Stimulated activated CD4-positive, alpha-beta T cell treated with anti-CD3 and anti-CD28 coated beads, Interleukin-4, amount 100 ng/mL, for 1 hour (primary cell): ENCODE results near the gene MACC1.
"Not testable (repeated sequence)": the region's sequence is repeated elsewhere in the genome, so short reads cannot be mapped to it uniquely, and the experiment has no call there.

Source experiments
- DNase-seq: peaks from one replicate; pipeline ENCODE4 v3.0.0-alpha.2; 2020

MACC1 gene

GRCh38 chr7:20203316-20203715, 13.9 kb downstream of the MACC1 start:
- DNase-seq = no peak

DNA sequence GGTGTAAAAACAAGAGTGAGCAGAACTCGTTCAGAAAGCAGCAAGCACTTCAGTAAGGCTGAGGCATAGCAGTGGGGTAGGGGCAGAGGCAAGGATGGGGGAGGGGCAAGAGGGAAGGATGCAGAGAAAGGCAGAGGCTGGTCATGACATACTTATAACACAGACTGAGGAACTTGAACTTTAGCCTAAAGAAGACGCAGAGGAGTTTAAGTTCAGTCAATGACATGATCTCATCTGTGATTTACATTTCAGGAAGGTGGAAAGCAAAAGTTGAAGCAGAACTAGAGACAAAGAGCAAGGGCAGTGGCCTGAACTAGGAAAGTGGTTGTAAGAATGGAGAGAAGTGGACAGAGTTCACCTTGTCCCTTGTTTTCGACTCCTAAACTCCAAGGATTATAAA, 15.8 kb downstream of the MACC1 start:
- no peak for DNase-seq

DNA sequence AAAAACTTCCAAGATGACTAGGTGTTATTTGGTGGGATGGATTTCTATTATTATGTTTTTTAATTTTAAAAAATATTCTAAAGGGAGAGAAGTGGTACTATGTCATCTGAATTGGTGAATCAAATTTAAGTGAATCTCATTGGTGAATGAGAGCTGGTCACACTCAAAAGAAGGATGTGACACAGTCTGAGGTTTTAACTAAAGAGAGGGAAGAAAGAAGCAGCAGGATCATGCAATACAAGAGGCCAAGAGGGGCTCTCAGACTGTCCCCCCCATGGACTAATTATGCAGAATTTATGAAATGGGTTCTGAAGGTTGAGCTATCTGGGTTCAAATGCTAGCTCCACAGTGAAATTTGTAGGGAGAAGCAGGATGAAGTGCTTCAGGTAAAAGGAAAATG, 16.2 kb downstream of the MACC1 start:
- no peak for DNase-seq

DNA sequence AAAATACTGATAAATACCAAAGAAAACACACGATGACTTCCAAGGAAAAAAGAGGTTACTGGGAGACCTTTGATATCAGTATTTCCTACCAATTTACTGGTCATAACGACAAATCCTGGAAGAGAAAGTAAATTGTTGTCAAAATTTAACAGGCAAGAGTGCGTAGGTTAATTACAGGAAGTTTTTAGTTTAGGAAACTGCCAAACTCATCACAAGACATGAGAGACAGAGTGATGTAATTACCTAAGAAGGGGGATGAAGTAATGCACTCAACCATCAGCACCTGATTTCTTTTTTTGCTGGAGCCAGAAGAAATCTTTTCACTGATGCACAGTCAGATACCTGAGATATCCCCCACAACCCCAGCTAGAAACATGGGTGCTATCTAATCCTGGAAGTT, 16.8 kb downstream of the MACC1 start:
- DNase-seq = no peak

- no peak for DNase-seq
Measured at GRCh38 chr7:20199015-20199737, 18.0 kb downstream of the MACC1 start.

DNA sequence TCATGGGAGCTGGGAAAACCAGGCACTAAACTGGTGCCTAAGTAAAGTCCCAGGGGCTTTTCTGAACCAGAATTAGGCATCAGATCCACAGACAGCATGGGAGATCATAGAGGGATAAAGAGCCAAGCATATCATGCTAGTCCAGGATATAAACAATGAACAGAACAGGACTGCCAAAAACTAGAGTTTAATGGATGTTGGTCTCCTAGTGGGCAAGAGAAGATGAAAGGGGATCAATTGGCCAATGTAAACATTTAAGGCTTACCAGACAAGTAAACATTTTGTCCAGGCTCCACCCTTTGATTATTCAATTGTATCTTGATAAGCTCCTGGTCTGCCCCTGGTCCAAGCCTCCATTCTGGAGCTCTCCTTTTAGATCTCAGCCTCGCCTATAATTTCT, 18.9 kb downstream of the MACC1 start:
- DNase-seq = no peak

DNA sequence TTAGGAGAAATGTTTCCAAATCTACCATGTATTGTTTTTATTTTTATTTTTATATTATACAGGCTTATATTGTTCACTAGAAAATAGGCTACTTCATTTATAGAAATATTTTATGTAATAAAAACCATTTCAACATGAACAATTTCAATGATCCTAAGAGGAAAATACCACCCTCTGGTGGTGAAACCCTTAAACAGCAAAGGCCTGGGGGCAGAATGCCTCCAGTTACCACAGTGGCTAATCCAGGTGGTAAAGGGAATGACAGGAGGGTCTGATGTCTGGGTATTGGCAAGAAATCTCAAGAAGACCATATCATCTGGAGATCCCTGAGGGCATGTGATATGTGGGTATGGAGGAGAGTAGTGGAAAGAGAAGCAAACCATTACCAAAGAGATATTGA, 19.3 kb downstream of the MACC1 start:
- no peak for DNase-seq

DNA sequence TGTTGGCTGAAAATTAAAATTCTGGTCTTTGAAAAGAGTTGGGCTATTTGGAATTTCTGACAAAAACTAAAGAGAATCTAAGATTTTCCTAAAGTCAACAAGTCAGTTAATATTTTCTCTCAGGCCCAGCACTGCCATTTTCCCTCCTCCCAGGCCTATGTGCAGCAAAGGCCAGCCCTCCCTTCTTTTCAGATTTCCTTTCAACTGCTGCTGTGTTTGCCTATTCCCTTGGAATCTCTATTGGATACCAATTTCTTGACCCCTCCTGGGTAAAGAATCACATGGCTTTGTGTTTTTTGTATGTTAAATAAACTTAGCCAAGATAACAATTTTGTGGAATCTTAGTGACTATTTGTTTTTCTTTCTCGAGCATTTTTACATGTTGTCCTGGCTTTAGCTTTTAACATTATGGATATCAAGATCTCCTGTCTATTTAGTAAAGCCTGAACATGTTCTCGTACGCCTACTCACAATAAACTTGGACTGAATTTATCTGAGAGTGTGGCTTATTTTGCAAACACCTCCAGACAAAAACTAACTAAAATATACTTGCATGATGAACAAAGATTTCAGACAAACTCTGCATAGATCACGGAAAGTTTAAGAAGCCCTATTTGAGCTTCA, 19.9 kb downstream of the MACC1 start:
- DNase-seq = no peak

- DNase-seq = no peak
Measured at GRCh38 chr7:20194343-20194995, 22.7 kb downstream of the MACC1 start.

DNA sequence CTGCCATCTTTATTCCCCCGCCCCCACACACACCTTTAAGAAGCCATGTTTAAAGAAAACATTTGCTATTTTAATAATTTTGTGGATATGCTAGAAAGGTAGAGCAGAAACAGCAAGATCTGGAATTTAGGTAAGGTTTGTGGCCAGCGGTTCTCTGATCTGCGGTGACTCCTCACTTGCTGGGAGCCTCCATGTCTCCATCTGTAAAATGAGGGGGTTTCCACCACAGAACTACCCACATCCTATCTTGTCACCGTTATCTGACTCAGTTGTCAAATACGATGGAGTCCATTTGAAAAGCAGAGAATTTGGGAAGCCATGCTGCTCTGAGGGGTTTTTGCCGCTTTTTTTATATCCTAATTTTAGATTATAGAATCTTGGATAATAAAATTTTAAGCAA, 23.3 kb downstream of the MACC1 start:
- DNase-seq = no peak

GRCh38 chr7:20193242-20193777, 23.9 kb downstream of the MACC1 start:
- DNase-seq = no peak

- no peak for DNase-seq
Measured at GRCh38 chr7:20191391-20191869, 25.8 kb downstream of the MACC1 start.

GRCh38 chr7:20190560-20191390, 26.4 kb downstream of the MACC1 start:
- DNase-seq = no peak

DNA sequence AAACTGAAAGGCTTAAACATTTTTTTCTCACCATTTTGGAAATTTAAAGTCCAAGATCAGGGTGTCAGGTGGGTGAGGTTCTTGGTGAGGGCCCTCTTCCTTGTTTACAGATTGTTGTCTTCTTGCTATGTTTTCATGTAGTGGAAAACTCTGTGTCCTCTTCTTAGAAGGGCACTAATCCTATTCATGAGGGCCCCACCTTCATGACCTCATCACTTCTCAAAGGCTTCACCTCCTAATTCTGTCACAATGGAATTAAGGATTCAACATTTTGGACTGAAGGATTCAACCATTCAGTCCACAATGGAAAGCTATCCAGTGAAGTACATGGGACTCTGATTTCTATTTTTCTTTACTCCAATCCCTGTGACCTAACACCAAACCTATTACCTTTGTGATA, 27.3 kb downstream of the MACC1 start:
- no peak for DNase-seq

- no peak for DNase-seq
Measured at GRCh38 chr7:20188567-20188966, 28.6 kb downstream of the MACC1 start.

DNA sequence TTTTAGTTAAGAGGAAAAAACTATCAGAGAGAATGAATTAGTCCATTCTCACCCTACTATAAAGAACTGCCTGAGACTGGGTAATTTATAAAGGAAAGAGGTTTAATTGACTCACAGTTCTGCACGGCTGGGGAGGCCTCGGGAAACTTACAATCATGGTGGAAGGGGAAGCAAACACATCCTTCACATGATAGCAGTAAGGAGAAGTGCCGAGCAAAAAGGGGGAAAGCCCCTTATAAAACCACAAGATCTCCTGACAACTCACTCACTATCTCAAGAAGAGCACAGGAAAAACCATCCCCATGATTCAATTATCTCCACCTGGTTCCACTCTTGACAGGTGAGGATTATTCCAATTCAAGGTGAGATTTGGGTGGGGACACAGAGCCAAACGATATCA, 29.3 kb downstream of the MACC1 start:
- DNase-seq = not testable (repeated sequence)

DNA sequence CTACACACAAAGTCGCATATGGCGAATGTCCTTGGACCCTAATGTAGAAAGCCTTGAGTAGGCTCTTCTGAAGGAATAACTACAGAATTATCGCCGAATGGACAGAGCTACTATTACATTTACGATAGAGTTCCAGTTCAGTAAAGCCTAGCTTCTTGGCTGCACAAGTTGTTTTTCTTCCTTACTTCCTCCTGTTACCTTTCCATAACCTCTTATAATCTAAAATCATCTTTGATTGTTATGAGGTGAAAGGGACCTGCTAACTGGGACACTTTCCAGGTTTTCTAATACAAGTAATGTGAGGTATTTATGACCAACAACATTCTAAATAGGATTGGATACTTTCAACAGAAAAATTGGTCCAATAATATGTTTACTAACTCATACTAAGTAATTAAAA, 31.2 kb downstream of the MACC1 start:
- DNase-seq = no peak

DNA sequence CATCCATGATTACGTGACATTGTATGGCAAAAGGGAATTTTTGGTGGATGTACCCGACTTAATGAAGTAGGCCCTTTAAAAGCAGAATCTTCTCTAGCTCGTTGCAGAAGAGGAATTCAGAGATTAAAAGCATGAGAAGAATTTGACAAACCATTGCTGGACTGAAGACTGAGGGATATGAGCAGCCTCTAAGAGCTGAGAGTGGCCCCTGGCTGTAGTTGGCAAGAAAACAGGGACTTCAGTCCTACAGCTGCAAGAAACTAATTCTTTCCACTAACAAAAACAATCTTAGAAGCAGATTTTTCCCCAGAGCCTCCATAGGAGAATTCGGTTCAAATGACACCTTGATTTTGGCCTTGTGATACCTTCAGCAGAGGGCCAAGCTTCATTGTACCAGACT, 34.1 kb downstream of the MACC1 start:
- DNase-seq = no peak

DNA sequence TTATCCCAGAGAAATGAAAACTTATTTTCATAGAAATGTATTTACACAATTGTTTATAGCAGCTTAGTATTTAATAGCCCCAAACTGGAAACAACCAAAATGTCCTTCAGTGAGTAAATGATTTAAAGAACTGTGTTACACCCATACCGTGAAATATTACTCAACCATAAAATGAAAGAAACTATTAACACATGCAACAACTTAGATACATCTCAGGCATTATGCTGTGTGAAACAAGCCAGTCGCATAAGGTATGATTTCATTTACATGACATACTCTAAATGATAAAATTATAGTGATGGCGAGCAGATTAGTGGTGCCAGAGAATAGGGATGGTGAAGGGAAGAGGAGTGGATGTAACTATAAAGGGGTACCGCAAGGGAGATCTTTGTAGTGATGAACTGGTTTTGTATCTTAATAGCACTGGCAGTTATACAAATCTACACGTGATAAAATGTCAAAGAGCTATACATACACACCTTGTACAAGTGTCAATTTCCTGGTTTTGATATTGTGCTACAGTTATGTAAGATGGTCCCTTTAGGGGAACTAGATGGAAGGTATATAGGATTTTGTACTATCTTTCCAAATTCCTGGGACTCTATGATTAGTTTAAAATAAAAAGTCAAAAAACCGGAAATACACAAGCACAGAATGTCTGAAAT, 40.5 kb downstream of the MACC1 start:
- DNase-seq = no peak

DNA sequence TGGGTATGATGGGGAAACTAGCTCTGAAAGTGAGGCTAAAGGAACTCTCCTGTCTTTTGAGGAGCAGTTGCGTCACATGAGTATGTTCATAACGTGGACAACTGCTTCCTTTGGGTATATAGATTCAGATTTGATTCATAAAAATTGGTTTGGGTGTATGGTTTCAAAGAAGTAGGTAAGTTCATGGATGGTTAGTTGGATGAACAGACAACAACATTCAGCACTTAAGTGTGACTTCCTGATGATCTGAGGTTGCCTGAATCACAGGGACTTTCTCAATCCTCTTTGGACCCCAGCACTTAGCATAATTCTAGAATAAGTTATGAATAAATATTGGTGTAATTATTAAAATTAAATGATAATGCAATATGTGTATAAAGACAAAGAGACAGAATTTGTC, 43.4 kb downstream of the MACC1 start:
- DNase-seq = no peak

GRCh38 chr7:20172736-20173334, 44.3 kb downstream of the MACC1 start:
- peak; percentile 4 for DNase-seq

- no peak for DNase-seq
Measured at GRCh38 chr7:20170633-20171032, 46.6 kb downstream of the MACC1 start.
